Fibroblast of pulmonary artery (primary cell): ENCODE measurements around the gene OR6B3.

Experiments
- DNase-seq: peaks from one replicate; pipeline ENCODE4 v3.0.0-alpha.2; 2010; ENCODE audit warnings: low read depth
- H3K4me3 ChIP-seq: replicated peaks from 2 replicates; pipeline ENCODE4 v1.5.1; 2011; ENCODE audit warnings: low read depth, mild to moderate bottlenecking, control low read depth, low read length, moderate library complexity
- TF ChIP-seq, protein P1 (sequence below): IDR thresholded peaks from 2 replicates; pipeline ENCODE4 v1.5.1; 2011; ENCODE audit warnings: mild to moderate bottlenecking, control low read depth, low read length, inconsistent platforms; ENCODE audit errors: missing control alignments

Gene OR6B3

DNA sequence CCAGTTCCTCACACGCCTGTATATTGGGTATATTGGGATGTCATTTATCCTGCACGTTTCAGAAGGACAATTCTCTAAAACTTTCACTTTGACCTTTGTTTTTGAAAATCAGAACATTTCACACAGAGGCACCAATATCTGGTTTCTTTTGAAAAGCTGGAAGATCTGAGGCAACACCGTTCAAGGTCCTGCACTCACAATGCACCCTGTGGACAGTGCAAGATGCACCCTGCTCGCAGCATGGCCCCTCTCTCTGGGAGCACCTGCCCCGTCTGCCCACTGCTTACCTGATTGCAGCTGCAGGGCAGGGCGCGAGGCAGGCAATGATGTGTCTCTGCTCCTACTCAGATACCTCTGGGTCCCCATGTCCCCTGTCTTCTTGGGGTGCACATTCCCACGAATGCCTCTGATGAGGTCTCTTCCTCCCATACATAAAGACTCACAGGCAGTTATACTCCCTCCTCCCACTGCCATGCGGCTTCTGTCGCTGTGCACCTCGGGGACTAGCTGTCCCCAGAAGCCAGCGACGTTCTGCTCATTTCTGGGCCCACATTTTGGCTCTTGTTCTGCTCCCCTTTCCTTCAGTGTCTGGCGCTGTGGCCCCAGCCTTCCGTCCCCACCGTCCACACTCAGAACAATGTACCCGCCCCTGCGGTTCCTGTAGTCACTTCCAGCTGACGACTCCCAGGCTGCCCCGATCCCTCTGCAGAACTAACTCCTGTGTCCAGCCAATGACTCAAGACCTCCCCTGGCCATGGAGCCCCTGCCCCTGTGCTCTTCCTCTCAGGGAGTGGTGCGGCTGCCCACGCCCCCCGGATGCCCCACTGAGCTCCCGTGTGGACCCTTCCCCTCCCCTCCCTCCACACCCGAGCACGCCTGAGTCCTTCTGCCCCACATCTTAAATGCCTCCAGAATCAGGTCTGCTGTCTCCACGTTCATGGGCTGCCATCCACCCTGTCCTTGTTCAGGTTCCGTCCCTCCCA lies at the start of gene OR6B3:
OR6B3 (minus strand) TSS at position 349 of the 983 bp plus-strand sequence.
- no peak within 1 kb of the TSS for H3K4me3 ChIP-seq
- TF ChIP-seq, protein P1, sequence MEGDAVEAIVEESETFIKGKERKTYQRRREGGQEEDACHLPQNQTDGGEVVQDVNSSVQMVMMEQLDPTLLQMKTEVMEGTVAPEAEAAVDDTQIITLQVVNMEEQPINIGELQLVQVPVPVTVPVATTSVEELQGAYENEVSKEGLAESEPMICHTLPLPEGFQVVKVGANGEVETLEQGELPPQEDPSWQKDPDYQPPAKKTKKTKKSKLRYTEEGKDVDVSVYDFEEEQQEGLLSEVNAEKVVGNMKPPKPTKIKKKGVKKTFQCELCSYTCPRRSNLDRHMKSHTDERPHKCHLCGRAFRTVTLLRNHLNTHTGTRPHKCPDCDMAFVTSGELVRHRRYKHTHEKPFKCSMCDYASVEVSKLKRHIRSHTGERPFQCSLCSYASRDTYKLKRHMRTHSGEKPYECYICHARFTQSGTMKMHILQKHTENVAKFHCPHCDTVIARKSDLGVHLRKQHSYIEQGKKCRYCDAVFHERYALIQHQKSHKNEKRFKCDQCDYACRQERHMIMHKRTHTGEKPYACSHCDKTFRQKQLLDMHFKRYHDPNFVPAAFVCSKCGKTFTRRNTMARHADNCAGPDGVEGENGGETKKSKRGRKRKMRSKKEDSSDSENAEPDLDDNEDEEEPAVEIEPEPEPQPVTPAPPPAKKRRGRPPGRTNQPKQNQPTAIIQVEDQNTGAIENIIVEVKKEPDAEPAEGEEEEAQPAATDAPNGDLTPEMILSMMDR: no peak
- DNase-seq: no peak

DNA sequence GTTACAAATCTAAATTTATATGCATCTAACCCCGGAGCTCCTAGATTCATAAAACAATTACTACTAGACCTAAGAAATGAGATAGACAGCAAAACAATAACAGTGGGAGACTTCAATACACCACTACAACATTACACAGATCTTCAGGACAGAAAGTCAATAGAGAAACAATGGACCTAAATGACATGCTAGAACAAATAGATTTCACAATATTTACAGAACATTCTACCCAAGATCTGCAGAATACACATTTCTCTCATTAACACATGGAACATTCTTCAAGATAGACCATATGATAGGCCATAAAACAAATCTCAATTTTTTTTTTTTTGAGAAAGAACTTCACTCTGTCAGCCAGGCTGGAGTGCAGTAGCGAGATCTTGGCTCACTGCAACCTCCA lies 45.0 kb upstream of the OR6B3 start:
- TF ChIP-seq, protein P1: no peak
- no peak for DNase-seq
- no peak overlapping the region for H3K4me3 ChIP-seq

DNA sequence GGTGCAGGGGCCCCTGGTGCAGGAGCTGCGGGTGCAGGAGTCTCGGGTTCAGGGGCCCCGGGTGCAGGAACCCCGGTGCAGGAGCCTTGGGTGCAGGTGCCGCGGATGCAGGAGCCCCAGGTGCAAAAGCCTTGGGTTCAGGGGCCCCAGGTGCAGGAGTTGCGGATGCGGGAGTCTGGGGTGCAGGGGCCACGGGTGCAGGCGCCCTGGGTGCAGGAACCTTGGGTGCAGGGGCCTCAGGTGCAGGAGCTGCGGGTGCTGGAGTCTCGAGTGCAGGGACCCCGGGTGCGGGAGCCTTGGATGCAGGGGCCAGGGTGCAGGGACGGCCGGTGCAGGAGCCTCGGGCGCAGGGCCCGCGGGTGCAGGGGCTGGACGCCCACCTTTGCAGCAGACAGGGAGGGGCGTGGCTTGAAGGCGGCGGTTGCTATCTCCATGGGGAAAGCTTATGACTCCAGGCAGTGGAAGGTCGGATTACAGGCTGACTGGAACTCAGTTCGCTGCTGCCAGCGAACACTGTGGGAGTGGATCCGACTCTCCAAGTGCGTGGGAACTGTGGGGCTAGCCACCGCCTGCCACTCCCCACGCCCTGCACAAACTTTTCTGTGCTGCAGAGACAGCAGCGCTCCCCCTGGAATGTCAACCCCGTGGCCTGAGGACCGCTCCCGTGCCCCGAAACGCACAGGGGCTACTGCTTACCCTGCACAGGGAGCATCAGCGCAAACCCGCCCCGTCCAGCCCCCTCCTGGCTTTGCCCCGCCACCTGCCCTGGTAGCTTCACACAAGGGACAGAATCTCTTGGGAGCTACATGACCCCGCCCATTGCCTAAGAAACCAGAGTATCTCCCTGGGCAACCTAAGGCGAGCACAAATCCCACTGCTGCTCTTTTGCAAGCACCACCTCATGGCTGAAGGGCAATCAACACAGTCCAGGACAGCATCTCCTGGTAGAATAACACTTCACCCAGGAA lies 42.5 kb upstream of the OR6B3 start:
- DNase-seq: no peak
- TF ChIP-seq, protein P1: no peak
- no peak overlapping the region for H3K4me3 ChIP-seq

DNA sequence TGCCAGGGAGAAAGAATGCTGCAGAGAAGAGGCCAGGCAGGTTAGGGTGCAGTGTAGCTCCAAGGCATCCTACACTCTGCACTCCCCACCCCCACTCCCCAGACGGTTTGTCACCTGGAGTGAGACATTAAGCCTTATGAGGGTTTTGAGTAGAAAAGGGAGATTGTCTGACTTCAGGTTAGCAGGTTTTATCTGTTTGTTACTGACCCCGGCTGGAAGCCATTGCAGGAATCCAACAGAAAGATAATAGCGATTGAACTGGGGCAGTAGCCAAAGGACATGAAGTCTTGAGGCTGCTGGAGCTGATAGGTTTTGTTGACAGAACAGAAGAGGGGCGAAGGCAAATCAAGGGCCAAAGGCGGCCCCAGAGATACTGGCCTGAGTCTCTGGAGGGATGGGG lies 36.0 kb upstream of the OR6B3 start:
- DNase-seq: no peak
- H3K4me3 ChIP-seq: no peak overlapping the region
- TF ChIP-seq, protein P1: no peak

DNA sequence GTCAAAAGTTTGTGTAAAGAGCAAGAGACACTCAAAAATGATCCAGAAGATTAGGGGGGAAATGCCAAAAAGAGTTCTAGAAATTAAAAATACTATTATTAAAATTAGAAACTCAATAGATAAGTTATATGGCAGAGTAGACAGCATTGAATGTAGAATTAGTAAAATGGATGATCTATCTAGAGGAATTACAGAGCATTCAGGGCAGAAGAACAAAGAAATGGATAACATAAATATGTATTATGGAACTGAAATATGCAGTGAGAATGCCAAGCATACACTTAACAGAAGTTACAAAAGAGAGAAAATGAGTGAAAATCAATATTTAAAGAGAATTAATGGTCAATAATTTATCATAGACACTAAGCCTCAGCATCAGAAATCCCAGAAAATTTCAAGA lies 33.2 kb upstream of the OR6B3 start:
- TF ChIP-seq, protein P1: no peak
- no peak for DNase-seq
- H3K4me3 ChIP-seq: no peak overlapping the region

DNA sequence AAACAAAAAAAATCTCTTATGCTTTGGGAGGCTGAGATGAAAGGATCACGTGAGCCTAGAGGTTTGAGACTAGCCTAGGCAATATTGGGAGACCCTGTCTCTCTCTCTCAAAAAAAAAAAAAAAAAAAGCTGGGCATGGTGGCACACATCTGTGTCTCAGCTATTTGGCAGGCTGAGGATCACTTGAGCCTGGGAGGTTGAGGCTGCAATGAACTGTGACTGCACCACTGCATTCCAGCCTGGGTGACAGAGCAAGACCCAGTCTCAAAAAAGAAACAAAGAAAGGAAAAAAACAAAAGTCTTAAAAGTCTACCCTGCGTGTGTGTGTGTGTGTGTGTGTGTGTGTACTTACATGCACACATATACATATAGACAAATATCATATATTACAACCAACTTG lies 25.3 kb upstream of the OR6B3 start:
- no peak overlapping the region for H3K4me3 ChIP-seq
- no peak for DNase-seq
- TF ChIP-seq, protein P1: no peak
